GM23338 (cell line): ENCODE data around the gene SDHB. TPM values are rescaled to one million over a fixed set of nuclear protein-coding genes. Genes with fewer than 3 reads are reported as not detected.

Source experiments
- ATAC-seq: fragments of 200-7000 bp; cut with Tn5 transposase; 3 replicates; pipeline ENCODE4 v1.9.1; 2020
- DNase-seq: peaks from one replicate; pipeline ENCODE4 v3.0.0-alpha.2; 2015; ENCODE audit warnings: low spot score
- H2AFZ ChIP-seq: fragments of 200-600 bp; sonication (generic); 2 replicates; pipeline ENCODE4 v1.8.0; 2016; ENCODE audit warnings: antibody characterized with exemption, mild to moderate bottlenecking, moderate library complexity
- H3F3A ChIP-seq: fragments of 200-600 bp; sonication (generic); replicated peaks from 2 replicates; pipeline ENCODE4 v1.8.0; 2017; ENCODE audit warnings: antibody characterized with exemption, mixed run types, low read depth
- H3K27ac ChIP-seq: fragments of 200-600 bp; sonication (generic); 2 replicates; pipeline ENCODE4 v1.6.1; 2016; ENCODE audit warnings: low read depth
- H3K27me3 ChIP-seq: fragments of 200-600 bp; sonication (generic); 2 replicates; pipeline ENCODE4 v1.8.0; 2016; ENCODE audit warnings: mild to moderate bottlenecking, mixed run types, moderate library complexity; ENCODE audit not compliant: insufficient read depth
- H3K36me3 ChIP-seq: fragments of 200-600 bp; sonication (generic); 2 replicates; pipeline ENCODE4 v1.8.0; 2016; ENCODE audit warnings: mild to moderate bottlenecking; ENCODE audit not compliant: insufficient read depth
- H3K4me1 ChIP-seq: fragments of 200-600 bp; sonication (generic); 2 replicates; pipeline ENCODE4 v1.8.0; 2016; ENCODE audit warnings: mild to moderate bottlenecking, moderate library complexity; ENCODE audit not compliant: insufficient read depth
- H3K4me2 ChIP-seq: fragments of 200-600 bp; sonication (generic); 2 replicates; pipeline ENCODE4 v1.7.1; 2017; ENCODE audit warnings: mixed run types
- H3K4me3 ChIP-seq: fragments of 200-600 bp; sonication (generic); 2 replicates; pipeline ENCODE4 v1.6.1; 2016; ENCODE audit warnings: mixed run types
- H3K79me2 ChIP-seq: fragments of 200-600 bp; sonication (generic); replicated peaks from 2 replicates; pipeline ENCODE4 v1.8.0; 2017; ENCODE audit warnings: mild to moderate bottlenecking; ENCODE audit not compliant: insufficient read depth
- H3K9me2 ChIP-seq: fragments of 200-600 bp; sonication (generic); 2 replicates; pipeline ENCODE4 v1.8.0; 2017; ENCODE audit not compliant: insufficient read depth
- H4K20me1 ChIP-seq: fragments of 200-600 bp; sonication (generic); replicated peaks from 2 replicates; pipeline ENCODE4 v1.8.0; 2017; ENCODE audit warnings: mild to moderate bottlenecking; ENCODE audit not compliant: insufficient read depth
- H3K27ac Mint-ChIP-seq: 2 replicates; pipeline ENCODE4 v1.8.0; 2020; ENCODE audit warnings: inconsistent platforms, mild to moderate bottlenecking, moderate library complexity, mixed read lengths
- H3K27me3 Mint-ChIP-seq: 3 replicates; pipeline ENCODE4 v1.8.0; 2022; ENCODE audit warnings: low read depth, mild to moderate bottlenecking, moderate library complexity, mixed read lengths, inconsistent platforms; ENCODE audit not compliant: insufficient read depth, poor library complexity
- H3K36me3 Mint-ChIP-seq: 3 replicates; pipeline ENCODE4 v1.8.0; 2021; ENCODE audit warnings: low read depth, mild to moderate bottlenecking, inconsistent platforms, moderate library complexity, mixed read lengths
- H3K4me1 Mint-ChIP-seq: 3 replicates; pipeline ENCODE4 v1.8.0; 2020; ENCODE audit warnings: mild to moderate bottlenecking, inconsistent platforms, mixed read lengths
- H3K4me3 Mint-ChIP-seq: 3 replicates; pipeline ENCODE4 v1.8.0; 2021; ENCODE audit warnings: moderate library complexity, mild to moderate bottlenecking, inconsistent platforms, mixed read lengths
- H3K9me3 Mint-ChIP-seq: 3 replicates; pipeline ENCODE4 v1.8.0; 2020; ENCODE audit warnings: moderate library complexity, mild to moderate bottlenecking, inconsistent platforms, mixed read lengths
- EZH2 ChIP-seq: fragments of 200-600 bp; sonication (generic); IDR thresholded peaks from one replicate; pipeline ENCODE4 v1.8.0; 2017; ENCODE audit warnings: antibody characterized with exemption, mild to moderate bottlenecking, low read depth; ENCODE audit not compliant: unreplicated experiment
- EZH2phosphoT487 ChIP-seq: fragments of 200-600 bp; sonication (generic); IDR thresholded peaks from one replicate; pipeline ENCODE4 v1.8.1; 2018; ENCODE audit warnings: antibody characterized with exemption; ENCODE audit not compliant: unreplicated experiment
- JUNB ChIP-seq: IDR thresholded peaks from one replicate; pipeline ENCODE4 v1.6.1; 2016; ENCODE audit warnings: antibody characterized with exemption; ENCODE audit not compliant: unreplicated experiment
- STAT1 ChIP-seq: IDR thresholded peaks from one replicate; pipeline ENCODE4 v1.6.1; 2016; ENCODE audit warnings: antibody characterized with exemption; ENCODE audit not compliant: unreplicated experiment
- ZNF114 ChIP-seq: fragments of 250-450 bp; sonication (Bioruptor Pico); IDR thresholded peaks from 2 replicates; pipeline ENCODE4 v1.5.0; 2020; ENCODE audit warnings: mild to moderate bottlenecking, moderate library complexity
- ZNF331 ChIP-seq: fragments of 250-450 bp; sonication (Bioruptor Pico); IDR thresholded peaks from 2 replicates; pipeline ENCODE4 v1.5.0; 2020; ENCODE audit warnings: low read depth, mild to moderate bottlenecking, moderate library complexity
- ZNF462 ChIP-seq: fragments of 250-450 bp; sonication (Bioruptor Pico); IDR thresholded peaks from 2 replicates; pipeline ENCODE4 v1.5.0; 2020; ENCODE audit warnings: mild to moderate bottlenecking, moderate library complexity
- polyA plus RNA-seq: library from polyadenylated mRNA; unstranded; fragments of >200 nt; fragmentation: Nextera tagmentation; extraction: Ambion mirVana; gene quantifications from 2 replicates; pipeline ENCODE4 v1.2.1, GENCODE V29; 2016
- total RNA-seq: library from RNA; depleted of rRNA; stranded (reverse); fragments of >200 nt; shearing (Covaris generic); gene quantifications from 2 replicates; pipeline ENCODE4 v1.2.3, GENCODE V29; 2014
- TF ChIP-seq, protein P1 (sequence below), 2 experiments: fragments of 200-600 bp in 1 of 2; sonication (generic) in 1 of 2; conservative IDR thresholded peaks; 2 replicates each; pipeline versions ENCODE4 v1.5.1 to v1.6.1; 2016 to 2017; ENCODE audit warnings: antibody characterized with exemption in 2 of 2, low read depth in 2 of 2, mild to moderate bottlenecking in 2 of 2, moderate library complexity in 1 of 2
- TF ChIP-seq, protein P2 (sequence below): IDR thresholded peaks from 2 replicates; pipeline ENCODE4 v1.6.1; 2016; ENCODE audit warnings: antibody characterized with exemption
- TF ChIP-seq, protein P3 (sequence below): IDR thresholded peaks from one replicate; pipeline ENCODE4 v1.6.1; 2018; ENCODE audit warnings: antibody characterized with exemption; ENCODE audit not compliant: unreplicated experiment

SDHB gene
- total and polyA plus RNA-seq, 2 experiments from 2014 or later, result 72.8 to 112 TPM

GRCh38 chr1:17086751-17087150, 32.9 kb upstream of the SDHB start (continued):
- TF ChIP-seq ZNF462 (CRISPR knock-in tag), result no peak
- no peak for TF ChIP-seq EZH2phosphoT487

DNA sequence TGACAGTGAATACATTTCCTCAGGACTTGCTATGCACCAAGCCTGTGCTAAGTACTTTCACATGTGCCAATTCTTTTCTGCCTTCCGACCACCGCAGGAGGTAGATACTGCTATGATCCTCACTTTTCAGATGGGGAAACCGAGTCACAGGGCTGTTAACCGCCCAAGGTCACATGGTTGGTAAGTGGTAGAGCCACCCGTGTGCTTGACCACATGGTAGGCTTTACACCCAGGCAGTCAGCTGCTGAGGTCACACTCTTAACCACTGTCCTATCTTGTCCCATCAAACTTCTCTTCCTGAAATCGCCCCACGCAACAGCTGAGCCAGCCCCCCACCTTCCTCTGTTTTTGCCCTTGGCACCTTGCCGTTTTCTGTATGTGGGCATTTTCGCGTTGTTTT, 31.0 kb upstream of the SDHB start:
- Histone ChIP-seq H3K4me2 (no peak overlapping the region), H3K27ac (no peak overlapping the region), H2AFZ (no peak overlapping the region), H4K20me1 (no peaks in the 10 kb centered on the region), H3K36me3 (no peaks in the 10 kb centered on the region), H3K4me1 (no peaks in the 10 kb centered on the region), H3K79me2 (no peaks in the 10 kb centered on the region), H3K9me2 (no peaks in the 10 kb centered on the region), H3F3A (no peaks in the 10 kb centered on the region), H3K27me3 (no peaks in the 10 kb centered on the region), H3K4me3 (no peak overlapping the region)
- peaks cover 11% of the 10 kb centered on the region for H3K27me3 Mint-ChIP-seq
- no peaks in the 10 kb centered on the region for H3K36me3 Mint-ChIP-seq
- H3K4me1 Mint-ChIP-seq, result no peaks in the 10 kb centered on the region
- no peaks in the 10 kb centered on the region for H3K9me3 Mint-ChIP-seq
- H3K4me3 Mint-ChIP-seq, result no peak overlapping the region
- no peak for DNase-seq
- no peak overlapping the region for H3K27ac Mint-ChIP-seq
- ATAC-seq, result no peak
- TF ChIP-seq ZNF114 (CRISPR knock-in tag), result no peak
- TF ChIP-seq EZH2, result no peak
- TF ChIP-seq, protein P1, sequence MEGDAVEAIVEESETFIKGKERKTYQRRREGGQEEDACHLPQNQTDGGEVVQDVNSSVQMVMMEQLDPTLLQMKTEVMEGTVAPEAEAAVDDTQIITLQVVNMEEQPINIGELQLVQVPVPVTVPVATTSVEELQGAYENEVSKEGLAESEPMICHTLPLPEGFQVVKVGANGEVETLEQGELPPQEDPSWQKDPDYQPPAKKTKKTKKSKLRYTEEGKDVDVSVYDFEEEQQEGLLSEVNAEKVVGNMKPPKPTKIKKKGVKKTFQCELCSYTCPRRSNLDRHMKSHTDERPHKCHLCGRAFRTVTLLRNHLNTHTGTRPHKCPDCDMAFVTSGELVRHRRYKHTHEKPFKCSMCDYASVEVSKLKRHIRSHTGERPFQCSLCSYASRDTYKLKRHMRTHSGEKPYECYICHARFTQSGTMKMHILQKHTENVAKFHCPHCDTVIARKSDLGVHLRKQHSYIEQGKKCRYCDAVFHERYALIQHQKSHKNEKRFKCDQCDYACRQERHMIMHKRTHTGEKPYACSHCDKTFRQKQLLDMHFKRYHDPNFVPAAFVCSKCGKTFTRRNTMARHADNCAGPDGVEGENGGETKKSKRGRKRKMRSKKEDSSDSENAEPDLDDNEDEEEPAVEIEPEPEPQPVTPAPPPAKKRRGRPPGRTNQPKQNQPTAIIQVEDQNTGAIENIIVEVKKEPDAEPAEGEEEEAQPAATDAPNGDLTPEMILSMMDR (conservative IDR thresholded peaks at IDR 0.05; ENCODE audit: low read depth in 2 of 2), result no peak
- TF ChIP-seq, protein P2, sequence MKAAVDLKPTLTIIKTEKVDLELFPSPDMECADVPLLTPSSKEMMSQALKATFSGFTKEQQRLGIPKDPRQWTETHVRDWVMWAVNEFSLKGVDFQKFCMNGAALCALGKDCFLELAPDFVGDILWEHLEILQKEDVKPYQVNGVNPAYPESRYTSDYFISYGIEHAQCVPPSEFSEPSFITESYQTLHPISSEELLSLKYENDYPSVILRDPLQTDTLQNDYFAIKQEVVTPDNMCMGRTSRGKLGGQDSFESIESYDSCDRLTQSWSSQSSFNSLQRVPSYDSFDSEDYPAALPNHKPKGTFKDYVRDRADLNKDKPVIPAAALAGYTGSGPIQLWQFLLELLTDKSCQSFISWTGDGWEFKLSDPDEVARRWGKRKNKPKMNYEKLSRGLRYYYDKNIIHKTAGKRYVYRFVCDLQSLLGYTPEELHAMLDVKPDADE, result no peak
- TF ChIP-seq, protein P3, sequence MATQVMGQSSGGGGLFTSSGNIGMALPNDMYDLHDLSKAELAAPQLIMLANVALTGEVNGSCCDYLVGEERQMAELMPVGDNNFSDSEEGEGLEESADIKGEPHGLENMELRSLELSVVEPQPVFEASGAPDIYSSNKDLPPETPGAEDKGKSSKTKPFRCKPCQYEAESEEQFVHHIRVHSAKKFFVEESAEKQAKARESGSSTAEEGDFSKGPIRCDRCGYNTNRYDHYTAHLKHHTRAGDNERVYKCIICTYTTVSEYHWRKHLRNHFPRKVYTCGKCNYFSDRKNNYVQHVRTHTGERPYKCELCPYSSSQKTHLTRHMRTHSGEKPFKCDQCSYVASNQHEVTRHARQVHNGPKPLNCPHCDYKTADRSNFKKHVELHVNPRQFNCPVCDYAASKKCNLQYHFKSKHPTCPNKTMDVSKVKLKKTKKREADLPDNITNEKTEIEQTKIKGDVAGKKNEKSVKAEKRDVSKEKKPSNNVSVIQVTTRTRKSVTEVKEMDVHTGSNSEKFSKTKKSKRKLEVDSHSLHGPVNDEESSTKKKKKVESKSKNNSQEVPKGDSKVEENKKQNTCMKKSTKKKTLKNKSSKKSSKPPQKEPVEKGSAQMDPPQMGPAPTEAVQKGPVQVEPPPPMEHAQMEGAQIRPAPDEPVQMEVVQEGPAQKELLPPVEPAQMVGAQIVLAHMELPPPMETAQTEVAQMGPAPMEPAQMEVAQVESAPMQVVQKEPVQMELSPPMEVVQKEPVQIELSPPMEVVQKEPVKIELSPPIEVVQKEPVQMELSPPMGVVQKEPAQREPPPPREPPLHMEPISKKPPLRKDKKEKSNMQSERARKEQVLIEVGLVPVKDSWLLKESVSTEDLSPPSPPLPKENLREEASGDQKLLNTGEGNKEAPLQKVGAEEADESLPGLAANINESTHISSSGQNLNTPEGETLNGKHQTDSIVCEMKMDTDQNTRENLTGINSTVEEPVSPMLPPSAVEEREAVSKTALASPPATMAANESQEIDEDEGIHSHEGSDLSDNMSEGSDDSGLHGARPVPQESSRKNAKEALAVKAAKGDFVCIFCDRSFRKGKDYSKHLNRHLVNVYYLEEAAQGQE, result no peak
- TF ChIP-seq JUNB, result no peak
- no peak for TF ChIP-seq STAT1
- no peak for TF ChIP-seq ZNF331 (CRISPR knock-in tag)
